Islet of Langerhans (tissue), 1 donor: ENCODE results near the gene TNRC6B.
"Not testable (repeated sequence)": the region's sequence is repeated elsewhere in the genome, so short reads cannot be mapped to it uniquely, and the experiment has no call there.

ENCODE experiments used
- FAIRE-seq: peaks from one replicate; lab custom pipeline; 2011; peaks lifted over from hg19 to GRCh38; lab: Jason Lieb, UNC

TNRC6B gene

GRCh38 chr22:40183603-40184002 lies 5.9 kb downstream of the TNRC6B start:
- FAIRE-seq = not testable (repeated sequence)

GRCh38 chr22:40187389-40187788 lies 9.7 kb downstream of the TNRC6B start:
- no peak for FAIRE-seq

- no peak for FAIRE-seq
Observed at GRCh38 chr22:40189997-40190396, 12.3 kb downstream of the TNRC6B start.

GRCh38 chr22:40190501-40190900 lies 12.8 kb downstream of the TNRC6B start:
- FAIRE-seq = no peak

GRCh38 chr22:40193429-40194421 lies 16.0 kb downstream of the TNRC6B start:
- no peak for FAIRE-seq

GRCh38 chr22:40194656-40195055 lies 16.9 kb downstream of the TNRC6B start:
- FAIRE-seq = no peak

- FAIRE-seq = no peak
Observed at GRCh38 chr22:40196628-40197360, 19.1 kb downstream of the TNRC6B start.

- not testable (repeated sequence) for FAIRE-seq
Observed at GRCh38 chr22:40197421-40197820, 19.7 kb downstream of the TNRC6B start.

- FAIRE-seq = no peak
Observed at GRCh38 chr22:40198733-40199132, 21.0 kb downstream of the TNRC6B start.

GRCh38 chr22:40199223-40199622 lies 21.5 kb downstream of the TNRC6B start:
- FAIRE-seq = peak; percentile 30

GRCh38 chr22:40199852-40200251 lies 22.1 kb downstream of the TNRC6B start:
- FAIRE-seq = no peak

GRCh38 chr22:40200795-40201530 lies 23.2 kb downstream of the TNRC6B start:
- FAIRE-seq = no peak

GRCh38 chr22:40202225-40202944 lies 24.7 kb downstream of the TNRC6B start:
- no peak for FAIRE-seq

- no peak for FAIRE-seq
Observed at GRCh38 chr22:40203572-40203971, 25.8 kb downstream of the TNRC6B start.

GRCh38 chr22:40204321-40205116 lies 26.8 kb downstream of the TNRC6B start:
- no peak for FAIRE-seq

- no peak for FAIRE-seq
Observed at GRCh38 chr22:40206561-40206960, 28.8 kb downstream of the TNRC6B start.

- no peak for FAIRE-seq
Observed at GRCh38 chr22:40210818-40211217, 33.1 kb downstream of the TNRC6B start.

GRCh38 chr22:40211476-40212054 lies 33.8 kb downstream of the TNRC6B start:
- FAIRE-seq = no peak

GRCh38 chr22:40212121-40212520 lies 34.4 kb downstream of the TNRC6B start:
- no peak for FAIRE-seq

GRCh38 chr22:40213478-40213877 lies 35.8 kb downstream of the TNRC6B start:
- FAIRE-seq = no peak

- FAIRE-seq = no peak
Observed at GRCh38 chr22:40215266-40215665, 37.5 kb downstream of the TNRC6B start.
